HEK293 (cell line): ENCODE measurements around the gene MYH11.
"Not testable (repeated sequence)": the region's sequence is repeated elsewhere in the genome, so short reads cannot be mapped to it uniquely, and the experiment has no call there.

ENCODE experiments used
- ATF2 ChIP-seq: fragments of 450-650 bp; formaldehyde crosslinking; IDR thresholded peaks from 2 replicates; pipeline ENCODE4 v1.5.1; 2016; ENCODE audit warnings: missing biosample characterization, missing genetic modification characterization, low read depth
- CTCF ChIP-seq: fragments of 450-650 bp; formaldehyde crosslinking; IDR thresholded peaks from 2 replicates; pipeline ENCODE4 v1.5.1; 2016; ENCODE audit warnings: missing biosample characterization, missing genetic modification characterization
- KLF16 ChIP-seq: fragments of 450-650 bp; formaldehyde crosslinking; IDR thresholded peaks from 2 replicates; pipeline ENCODE4 v1.5.1; 2017; ENCODE audit warnings: missing biosample characterization, missing genetic modification characterization
- TRIM28 ChIP-seq: IDR thresholded peaks from 2 replicates; pipeline ENCODE4 v1.6.1; 2011; ENCODE audit warnings: low read length, control low read depth, borderline replicate concordance
- ZBTB11 ChIP-seq: fragments of 450-650 bp; formaldehyde crosslinking; conservative IDR thresholded peaks from 2 replicates; pipeline ENCODE4 v1.5.1; 2016; ENCODE audit warnings: low read depth, missing biosample characterization, missing genetic modification characterization
- ZBTB7A ChIP-seq: fragments of 450-650 bp; formaldehyde crosslinking; IDR thresholded peaks from 2 replicates; pipeline ENCODE4 v1.5.1; 2016; ENCODE audit warnings: low read depth, missing biosample characterization, missing genetic modification characterization
- ZNF211 ChIP-seq: fragments of 450-650 bp; formaldehyde crosslinking; IDR thresholded peaks from 2 replicates; pipeline ENCODE4 v1.5.1; 2016; ENCODE audit warnings: low read depth, missing biosample characterization, missing genetic modification characterization
- ZNF280D ChIP-seq: fragments of 450-650 bp; formaldehyde crosslinking; IDR thresholded peaks from 2 replicates; pipeline ENCODE4 v1.5.1; 2016; ENCODE audit warnings: missing biosample characterization, missing genetic modification characterization
- ZNF311 ChIP-seq: fragments of 450-650 bp; formaldehyde crosslinking; IDR thresholded peaks from 2 replicates; pipeline ENCODE4 v1.5.1; 2017; ENCODE audit warnings: missing biosample characterization, missing genetic modification characterization, borderline replicate concordance
- ZNF561 ChIP-seq: fragments of 450-650 bp; IDR thresholded peaks from 2 replicates; pipeline ENCODE4 v1.5.1; 2018; ENCODE audit warnings: missing biosample characterization, missing genetic modification characterization, borderline replicate concordance
- ZNF585B ChIP-seq: fragments of 450-650 bp; formaldehyde crosslinking; IDR thresholded peaks from 2 replicates; pipeline ENCODE4 v1.5.1; 2016; ENCODE audit warnings: missing biosample characterization, missing genetic modification characterization
- ZNF76 ChIP-seq: fragments of 450-650 bp; formaldehyde crosslinking; IDR thresholded peaks from 2 replicates; pipeline ENCODE4; 2016; ENCODE audit warnings: low read depth, missing biosample characterization, missing genetic modification characterization, borderline replicate concordance
- ZNF785 ChIP-seq: fragments of 450-650 bp; formaldehyde crosslinking; IDR thresholded peaks from 2 replicates; pipeline ENCODE4 v1.5.1; 2016; ENCODE audit warnings: missing biosample characterization, missing genetic modification characterization
- ZNF843 ChIP-seq: fragments of 450-650 bp; formaldehyde crosslinking; IDR thresholded peaks from 2 replicates; pipeline ENCODE4 v1.5.1; 2016; ENCODE audit warnings: missing biosample characterization, missing genetic modification characterization

- TF ChIP-seq ATF2 (tag by site-specific recombination); ZNF561 (tag by site-specific recombination); ZNF76; ZNF585B (tag by site-specific recombination); ZNF211 (tag by site-specific recombination); CTCF; ZNF280D (tag by site-specific recombination); ZNF785 (tag by site-specific recombination); ZNF311 (tag by site-specific recombination); ZBTB11; TRIM28; KLF16; ZNF843 (tag by site-specific recombination); ZBTB7A (tag by site-specific recombination): not testable (repeated sequence)
These were observed 44.5 kb downstream of the MYH11 start for GRCh38 chr16:15812401-15812750.
